Measurements from ENCODE around the gene GFI1. TPM values are rescaled to one million over a fixed set of nuclear protein-coding genes. Genes with fewer than 3 reads are reported as not detected.
"Not testable (repeated sequence)": the region's sequence is repeated elsewhere in the genome, so short reads cannot be mapped to it uniquely, and the experiment has no call there.

GFI1 gene
- total RNA-seq (2014; rRNA removed; shearing (Covaris generic)), result 0.05 TPM in 1 of 2 replicates, not detected in the other
- 0.35 TPM in 1 of 2 replicates, not detected in the other for polyA plus RNA-seq (2014; cell fraction: nucleus; rRNA removed)

GRCh38 chr1:92486251-92487077 lies at the start of gene GFI1:
TSS of gene GFI1 (minus strand) at chr1:92486925. CDS start at chr1:92483487, 3,438 bp downstream.
- DNase-seq (ENCODE audit: extremely low read depth, low read depth), result no peak

GRCh38 chr1:92532371-92532770 lies 45.6 kb upstream of the GFI1 start:
- DNase-seq (ENCODE audit: extremely low read depth, low read depth), result not testable (repeated sequence)

- DNase-seq (ENCODE audit: extremely low read depth, low read depth), result not testable (repeated sequence)
Observed at GRCh38 chr1:92531939-92532338, 45.2 kb upstream of the GFI1 start.

- no peak for DNase-seq (ENCODE audit: extremely low read depth, low read depth)
Observed at GRCh38 chr1:92527670-92528069, 40.9 kb upstream of the GFI1 start.

GRCh38 chr1:92524944-92525590 lies 38.3 kb upstream of the GFI1 start:
- not testable (repeated sequence) for DNase-seq (ENCODE audit: extremely low read depth, low read depth)

DNA sequence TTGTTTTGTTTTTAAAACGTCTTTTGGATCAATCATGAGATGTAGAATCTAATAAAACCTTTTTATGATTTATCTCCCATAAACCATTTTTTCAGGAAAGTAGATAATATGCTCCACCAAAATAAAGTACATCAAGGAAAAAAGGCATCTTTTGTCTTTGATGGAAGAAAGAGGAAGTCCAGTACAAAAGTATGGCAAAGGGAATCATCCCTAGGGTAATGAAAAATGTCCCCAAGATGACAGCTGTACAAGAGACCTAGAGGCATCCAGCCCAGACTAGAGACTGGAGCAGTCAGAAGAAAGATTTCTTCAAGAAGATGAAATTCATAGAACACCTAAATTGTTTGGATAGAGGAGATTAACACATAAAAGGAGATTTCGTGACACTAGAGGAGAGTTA lies 32.3 kb upstream of the GFI1 start:
- DNase-seq (ENCODE audit: extremely low read depth, low read depth), result no peak

DNA sequence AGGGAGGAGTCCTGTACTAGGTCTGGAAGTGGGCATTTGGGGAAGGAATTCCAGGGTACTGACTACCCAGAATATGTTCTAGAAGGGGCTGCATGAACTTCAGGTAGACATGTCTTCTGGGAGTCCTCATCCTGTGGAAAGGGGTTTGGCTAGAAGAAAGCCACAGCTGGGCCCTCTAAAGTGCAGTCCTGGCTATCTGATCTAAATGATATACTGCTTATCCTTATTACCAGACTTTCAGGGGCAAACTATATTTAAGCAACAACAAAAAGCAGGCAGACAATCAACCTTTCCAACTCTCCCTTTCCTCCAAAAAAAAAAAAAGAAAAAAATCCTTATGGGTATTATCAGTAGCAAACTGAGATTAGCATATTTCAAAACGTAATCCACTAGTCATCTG lies 29.8 kb upstream of the GFI1 start:
- DNase-seq (ENCODE audit: extremely low read depth, low read depth), result no peak

DNA sequence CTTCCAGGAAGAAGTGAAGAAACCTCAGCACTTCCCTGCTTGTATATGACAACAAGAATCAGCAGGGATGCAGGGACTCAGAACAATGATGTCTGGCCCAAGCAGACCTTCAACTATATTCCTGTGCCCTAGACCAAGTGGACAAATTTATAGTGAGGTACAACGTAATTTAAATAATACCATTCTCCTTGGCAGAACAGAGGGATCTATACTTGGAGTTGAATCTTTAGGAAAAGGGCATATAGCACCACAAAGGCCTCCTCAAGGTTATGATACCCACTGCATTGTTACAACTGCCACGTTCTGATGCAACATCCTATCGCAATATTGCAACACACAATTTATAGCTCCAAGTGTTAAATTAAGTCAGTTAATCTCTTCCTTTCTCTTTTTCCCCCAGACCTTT lies 29.1 kb upstream of the GFI1 start:
- no peak for DNase-seq (ENCODE audit: extremely low read depth, low read depth)

- no peak for DNase-seq (ENCODE audit: extremely low read depth, low read depth)
Observed at GRCh38 chr1:92511541-92511940, 24.8 kb upstream of the GFI1 start.

DNA sequence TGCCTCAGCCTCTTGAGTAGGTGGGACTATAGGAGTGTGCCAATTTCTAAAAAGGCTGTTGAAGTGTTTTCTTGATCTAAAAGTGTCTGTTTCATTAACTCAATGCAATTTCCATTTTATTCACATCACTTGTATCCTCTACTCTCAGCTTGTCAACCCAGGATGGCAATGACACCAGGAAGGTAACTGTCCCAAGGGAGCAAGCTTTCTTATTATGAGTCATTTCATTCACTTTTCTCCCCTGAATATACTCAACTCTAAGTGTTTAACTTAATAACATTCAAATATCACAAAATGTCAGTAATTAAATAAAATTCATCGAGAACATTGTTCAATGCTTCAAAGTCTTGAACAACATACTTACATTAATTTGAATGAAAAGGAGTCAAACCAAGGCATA lies 22.9 kb upstream of the GFI1 start:
- DNase-seq (ENCODE audit: extremely low read depth, low read depth), result no peak

- DNase-seq (ENCODE audit: extremely low read depth, low read depth), result no peak
Observed at GRCh38 chr1:92505015-92505692, 18.4 kb upstream of the GFI1 start.

GRCh38 chr1:92504291-92505014 lies 17.7 kb upstream of the GFI1 start:
- no peak for DNase-seq (ENCODE audit: extremely low read depth, low read depth)

GRCh38 chr1:92503926-92504285 lies 17.2 kb upstream of the GFI1 start:
- no peak for DNase-seq (ENCODE audit: extremely low read depth, low read depth)

GRCh38 chr1:92503043-92503925 lies 16.6 kb upstream of the GFI1 start:
- DNase-seq (ENCODE audit: extremely low read depth, low read depth), result no peak

DNA sequence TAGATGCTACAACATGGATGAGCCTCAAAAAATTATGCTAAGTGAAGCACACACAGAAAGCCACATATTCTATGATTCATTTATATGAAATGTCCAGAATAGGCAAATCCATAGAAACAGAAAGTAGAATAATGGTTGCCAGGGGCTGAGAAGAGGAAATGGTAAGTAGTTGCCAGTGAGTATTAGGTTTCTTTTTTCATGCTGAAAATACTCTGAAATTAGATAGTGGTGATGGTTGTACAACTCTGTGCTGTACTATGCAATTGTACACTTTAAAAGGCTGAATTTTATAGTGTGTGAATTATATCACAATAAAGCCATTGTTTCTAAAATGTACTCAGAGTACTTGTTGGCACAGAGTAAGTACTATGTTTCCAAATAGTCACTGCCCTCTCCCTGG lies 15.5 kb upstream of the GFI1 start:
- DNase-seq (ENCODE audit: extremely low read depth, low read depth), result no peak

DNA sequence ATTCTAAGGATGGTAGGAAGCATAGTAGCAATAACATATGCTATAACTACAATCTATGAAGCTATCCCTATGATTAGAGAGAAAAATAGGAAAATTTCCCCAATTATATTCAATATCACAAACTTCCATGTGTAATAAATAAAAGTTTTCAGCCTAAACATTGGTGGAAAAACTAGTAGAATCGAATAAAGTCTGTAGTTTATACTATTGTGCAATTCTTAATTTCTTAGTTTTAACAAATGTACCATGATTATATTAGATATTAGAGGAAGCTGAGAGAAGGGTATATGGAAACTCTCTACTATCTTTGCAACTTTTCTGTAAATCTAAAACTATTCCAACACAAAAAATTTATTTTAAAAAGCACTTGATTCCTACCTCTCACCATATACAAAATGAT lies 13.8 kb upstream of the GFI1 start:
- DNase-seq (ENCODE audit: extremely low read depth, low read depth), result no peak

GRCh38 chr1:92495392-92496063 lies 8.8 kb upstream of the GFI1 start:
- DNase-seq (ENCODE audit: extremely low read depth, low read depth), result no peak

DNA sequence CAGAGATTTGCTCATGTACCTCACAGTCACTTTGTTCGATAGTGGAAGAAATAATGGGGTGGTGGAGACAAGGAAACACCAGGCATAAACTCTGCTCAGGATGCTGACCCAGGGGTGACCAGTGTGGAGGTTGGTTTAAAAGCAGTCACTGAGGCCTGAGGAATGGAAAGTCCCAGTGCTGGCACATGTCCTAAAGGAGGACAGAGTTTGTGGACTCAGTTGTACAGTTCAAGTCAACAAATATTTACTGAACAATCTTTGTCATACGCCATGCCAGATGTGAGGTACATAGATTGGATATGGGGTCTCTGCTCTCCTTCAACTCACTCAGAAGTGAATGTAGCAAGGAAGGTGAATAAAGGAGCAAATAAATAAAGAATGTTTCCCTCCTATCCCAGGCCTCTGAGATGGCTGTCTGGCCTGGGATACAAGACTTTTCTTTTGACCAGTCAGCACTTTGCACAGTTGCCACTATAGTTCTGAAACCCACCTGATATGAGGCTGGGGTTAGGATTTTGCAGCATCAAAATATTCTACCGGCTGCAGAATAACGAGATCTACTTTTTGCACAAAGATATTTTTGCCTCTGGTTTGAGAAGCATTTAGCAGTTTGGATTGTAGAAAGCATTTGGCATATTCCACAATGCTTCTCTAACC lies 7.9 kb upstream of the GFI1 start:
- DNase-seq (ENCODE audit: extremely low read depth, low read depth), result no peak

DNA sequence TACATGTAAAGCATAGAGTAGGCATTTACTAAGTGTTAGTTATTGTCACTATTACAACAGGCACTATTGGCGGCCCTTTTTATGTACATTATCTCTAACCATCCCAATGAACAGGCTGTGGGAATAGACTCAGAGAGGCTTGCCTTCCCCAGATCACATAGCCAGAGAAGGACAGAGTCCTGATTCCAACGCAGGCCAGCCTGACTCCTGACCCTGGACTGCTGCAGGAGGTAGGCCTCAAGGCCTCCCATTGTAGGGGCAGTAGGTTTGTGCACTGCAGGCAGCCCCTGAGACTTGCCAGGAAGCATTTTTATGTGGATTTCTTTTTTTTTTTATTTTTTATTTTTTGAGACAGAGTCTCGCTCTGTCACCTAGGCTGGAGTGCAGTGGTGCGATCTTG lies 6.4 kb upstream of the GFI1 start:
- DNase-seq (ENCODE audit: extremely low read depth, low read depth), result no peak

Data from NCI-H460 (cell line).